K562 (cell line): Measurements from ENCODE around the gene TPSAB1. TPM values are rescaled to one million over a fixed set of nuclear protein-coding genes. Genes with fewer than 3 reads are reported as not detected.

Experiments used
- BDP1 ChIP-seq: IDR thresholded peaks from 3 replicates; pipeline ENCODE4 v1.6.1; 2011; ENCODE audit not compliant: insufficient read length, insufficient read depth
- CEBPB ChIP-seq: fragments of 450-650 bp; IDR thresholded peaks from 2 replicates; pipeline ENCODE4 v1.6.1; 2016; ENCODE audit warnings: missing genetic modification characterization, missing compliant biosample characterization
- DMBX1 ChIP-seq: fragments of 250-450 bp; sonication (Bioruptor Pico); IDR thresholded peaks from 2 replicates; pipeline ENCODE4 v1.8.0; 2022; ENCODE audit warnings: inconsistent platforms, mild to moderate bottlenecking, moderate library complexity, borderline replicate concordance
- EWSR1 ChIP-seq: fragments of 450-650 bp; IDR thresholded peaks from 2 replicates; pipeline ENCODE4 v1.6.1; 2018; ENCODE audit warnings: borderline replicate concordance, mild to moderate bottlenecking, low read depth, moderate library complexity; ENCODE audit not compliant: partially characterized antibody
- ILK ChIP-seq: fragments of 450-650 bp; IDR thresholded peaks from 2 replicates; pipeline ENCODE4 v1.6.1; 2016; ENCODE audit warnings: missing genetic modification characterization, low read depth, mild to moderate bottlenecking, missing compliant biosample characterization, moderate library complexity, borderline replicate concordance
- MYBL2 ChIP-seq, 2 experiments: fragments of 450-650 bp in 1 of 2; sonication (generic) in 1 of 2; formaldehyde crosslinking in 1 of 2; IDR thresholded peaks; 2 replicates each; pipeline versions ENCODE4 v1.6.1 to v1.8.1; 2017 to 2022; ENCODE audit warnings: borderline replicate concordance in 1 of 2, inconsistent platforms in 1 of 2, low read depth in 1 of 2, mild to moderate bottlenecking in 1 of 2, missing genetic modification reagents in 1 of 2, moderate library complexity in 1 of 2
- NR2C1 ChIP-seq, 2 experiments: fragments of 450-650 bp; IDR thresholded peaks; 2 replicates each; pipeline ENCODE4 v1.6.1; 2017; ENCODE audit warnings: mild to moderate bottlenecking in 2 of 2, antibody characterized with exemption in 1 of 2, inconsistent platforms in 1 of 2, missing compliant biosample characterization in 1 of 2, missing genetic modification characterization in 1 of 2
- PRDM10 ChIP-seq: fragments of 450-650 bp; IDR thresholded peaks from 2 replicates; pipeline ENCODE4 v1.6.1; 2018; ENCODE audit not compliant: partially characterized antibody
- TEAD4 ChIP-seq, 2 experiments: sonication (generic) in 1 of 2; formaldehyde crosslinking in 1 of 2; IDR thresholded peaks; 2 replicates each; pipeline versions ENCODE4 v1.6.1 to v1.8.0; 2012 to 2022; ENCODE audit warnings: borderline replicate concordance in 1 of 2, inconsistent platforms in 1 of 2, low read length in 1 of 2, mild to moderate bottlenecking in 1 of 2, missing genetic modification reagents in 1 of 2
- YBX1 ChIP-seq: fragments of 450-650 bp; IDR thresholded peaks from 2 replicates; pipeline ENCODE4 v1.7.1; 2016; ENCODE audit warnings: mild to moderate bottlenecking
- ZKSCAN1 ChIP-seq: fragments of 150-350 bp; IDR thresholded peaks from 2 replicates; pipeline ENCODE4 v1.6.1; 2016; ENCODE audit warnings: low read depth, low read length
- ZNF23 ChIP-seq: fragments of 250-450 bp; sonication (Bioruptor Pico); IDR thresholded peaks from 2 replicates; pipeline ENCODE4 v1.4.0; 2020; ENCODE audit warnings: mild to moderate bottlenecking
- polyA plus RNA-seq, 8 experiments: library from polyadenylated mRNA; depleted of rRNA in 4 of 8; stranded (reverse) in 5 of 8; unstranded in 3 of 8; fragments of >200 nt; fragmentation: Nextera tagmentation in 2 of 8; fragmentation: Illumina TruSeq in 1 of 8; extraction: Ambion mirVana in 2 of 8; extraction: Trizol in 1 of 8; gene quantifications; 2 replicates each; pipeline versions ENCODE4 v1.2.1 to v1.2.3, GENCODE V29; 2011 to 2014; ENCODE audit warnings: inconsistent platforms in 1 of 8, missing spikeins in 1 of 8
- total RNA-seq, 7 experiments: library from RNA; depleted of rRNA in 6 of 7; stranded (reverse); fragments of >200 nt in 6 of 7; fragmentation: Illumina TruSeq in 2 of 7; extraction: Trizol in 2 of 7; gene quantifications; 2 replicates each; pipeline versions ENCODE4 v1.2.1 to v1.2.3, GENCODE V29; 2011 to 2021; ENCODE audit warnings: low replicate concordance in 1 of 7
- TF ChIP-seq, protein P1 (sequence below): sonication (generic); formaldehyde crosslinking; IDR thresholded peaks from 2 replicates; pipeline ENCODE4 v1.8.1; 2022; ENCODE audit warnings: missing genetic modification reagents
- TF ChIP-seq, protein P2 (sequence below): fragments of 250-450 bp; sonication (Bioruptor Pico); IDR thresholded peaks from 2 replicates; pipeline ENCODE4 v1.5.1; 2021; ENCODE audit warnings: mild to moderate bottlenecking
- TF ChIP-seq, protein P3 (sequence below): sonication (generic); IDR thresholded peaks from 2 replicates; pipeline ENCODE4 v1.6.1; 2016

Gene TPSAB1
- total and polyA plus RNA-seq, 9 of the 15 experiments (the other 6 are each of a cell fraction or from before 2014, with no cell fraction given) = not detected

DNA sequence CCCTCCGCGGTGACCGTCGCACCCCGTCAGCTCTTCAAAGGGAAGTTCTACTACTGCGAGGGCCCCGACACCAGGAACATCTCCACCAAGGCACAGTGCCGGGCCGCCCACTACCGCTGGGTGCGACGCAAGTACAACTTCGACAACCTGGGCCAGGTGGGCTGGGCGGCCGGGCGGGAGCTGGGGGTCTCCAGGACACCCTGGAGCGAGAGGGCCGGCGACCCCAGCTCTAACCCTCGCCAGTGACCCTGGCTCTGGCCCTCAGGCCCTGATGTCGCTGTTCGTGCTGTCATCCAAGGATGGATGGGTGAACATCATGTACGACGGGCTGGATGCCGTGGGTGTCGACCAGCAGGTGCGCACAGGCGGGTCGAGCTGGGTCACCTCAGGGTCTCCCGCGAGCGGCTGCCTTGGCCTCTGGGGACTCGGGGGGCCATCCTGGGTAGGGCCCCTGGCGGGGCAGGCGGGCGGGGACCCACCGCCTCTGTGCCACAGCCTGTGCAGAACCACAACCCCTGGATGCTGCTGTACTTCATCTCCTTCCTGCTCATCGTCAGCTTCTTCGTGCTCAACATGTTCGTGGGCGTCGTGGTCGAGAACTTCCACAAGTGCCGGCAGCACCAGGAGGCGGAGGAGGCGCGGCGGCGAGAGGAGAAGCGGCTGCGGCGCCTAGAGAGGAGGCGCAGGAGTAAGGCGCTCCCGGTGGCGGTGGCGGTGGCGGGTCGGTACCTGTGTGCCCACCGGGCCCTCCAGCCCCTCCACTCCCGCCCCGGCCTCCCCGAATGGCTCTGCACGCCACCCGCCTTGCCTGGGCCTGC is 28.8 kb upstream of the TPSAB1 start (continued):
- TF ChIP-seq MYBL2 (IDR thresholded peaks at IDR 0.05; ENCODE audit: low read depth) (no peak), MYBL2 (CRISPR knock-in tag; IDR thresholded peaks at IDR 0.05; ENCODE audit: borderline replicate concordance) (no peak), ZNF23 (CRISPR knock-in tag) (no peak), CEBPB (no peak), YBX1 (no peak), NR2C1 (IDR thresholded peaks at IDR 0.05) (no peak), NR2C1 (tag; IDR thresholded peaks at IDR 0.05) (no peak), EWSR1 (no peak), PRDM10 (no peak), ZKSCAN1 (no peak), TEAD4 (IDR thresholded peaks at IDR 0.05; ENCODE audit: low read length) (no peak), TEAD4 (CRISPR knock-in tag; IDR thresholded peaks at IDR 0.05; ENCODE audit: borderline replicate concordance) (no peak), ILK (tag) (no peak), BDP1 (no peak), DMBX1 (CRISPR knock-in tag) (no peak)
- TF ChIP-seq, protein P1, sequence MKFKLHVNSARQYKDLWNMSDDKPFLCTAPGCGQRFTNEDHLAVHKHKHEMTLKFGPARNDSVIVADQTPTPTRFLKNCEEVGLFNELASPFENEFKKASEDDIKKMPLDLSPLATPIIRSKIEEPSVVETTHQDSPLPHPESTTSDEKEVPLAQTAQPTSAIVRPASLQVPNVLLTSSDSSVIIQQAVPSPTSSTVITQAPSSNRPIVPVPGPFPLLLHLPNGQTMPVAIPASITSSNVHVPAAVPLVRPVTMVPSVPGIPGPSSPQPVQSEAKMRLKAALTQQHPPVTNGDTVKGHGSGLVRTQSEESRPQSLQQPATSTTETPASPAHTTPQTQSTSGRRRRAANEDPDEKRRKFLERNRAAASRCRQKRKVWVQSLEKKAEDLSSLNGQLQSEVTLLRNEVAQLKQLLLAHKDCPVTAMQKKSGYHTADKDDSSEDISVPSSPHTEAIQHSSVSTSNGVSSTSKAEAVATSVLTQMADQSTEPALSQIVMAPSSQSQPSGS (CRISPR knock-in tag) = no peak
- TF ChIP-seq, protein P2, sequence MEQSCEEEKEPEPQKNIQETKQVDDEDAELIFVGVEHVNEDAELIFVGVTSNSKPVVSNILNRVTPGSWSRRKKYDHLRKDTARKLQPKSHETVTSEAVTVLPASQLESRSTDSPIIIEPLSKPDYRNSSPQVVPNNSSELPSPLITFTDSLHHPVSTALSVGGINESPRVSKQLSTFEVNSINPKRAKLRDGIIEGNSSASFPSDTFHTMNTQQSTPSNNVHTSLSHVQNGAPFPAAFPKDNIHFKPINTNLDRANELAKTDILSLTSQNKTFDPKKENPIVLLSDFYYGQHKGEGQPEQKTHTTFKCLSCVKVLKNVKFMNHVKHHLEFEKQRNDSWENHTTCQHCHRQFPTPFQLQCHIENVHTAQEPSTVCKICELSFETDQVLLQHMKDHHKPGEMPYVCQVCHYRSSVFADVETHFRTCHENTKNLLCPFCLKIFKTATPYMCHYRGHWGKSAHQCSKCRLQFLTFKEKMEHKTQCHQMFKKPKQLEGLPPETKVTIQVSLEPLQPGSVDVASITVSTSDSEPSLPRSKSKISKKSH (CRISPR knock-in tag) = no peak
- TF ChIP-seq, protein P3, sequence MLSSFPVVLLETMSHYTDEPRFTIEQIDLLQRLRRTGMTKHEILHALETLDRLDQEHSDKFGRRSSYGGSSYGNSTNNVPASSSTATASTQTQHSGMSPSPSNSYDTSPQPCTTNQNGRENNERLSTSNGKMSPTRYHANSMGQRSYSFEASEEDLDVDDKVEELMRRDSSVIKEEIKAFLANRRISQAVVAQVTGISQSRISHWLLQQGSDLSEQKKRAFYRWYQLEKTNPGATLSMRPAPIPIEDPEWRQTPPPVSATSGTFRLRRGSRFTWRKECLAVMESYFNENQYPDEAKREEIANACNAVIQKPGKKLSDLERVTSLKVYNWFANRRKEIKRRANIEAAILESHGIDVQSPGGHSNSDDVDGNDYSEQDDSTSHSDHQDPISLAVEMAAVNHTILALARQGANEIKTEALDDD = no peak
